Mononuclear cell (primary cell): ENCODE data around the gene ANKRD11. TPM values are rescaled to one million over a fixed set of nuclear protein-coding genes. Genes with fewer than 3 reads are reported as not detected.
"Not testable (repeated sequence)": the region's sequence is repeated elsewhere in the genome, so short reads cannot be mapped to it uniquely, and the experiment has no call there.

Source experiments
- H3K27me3 ChIP-seq: 2 replicates; pipeline ENCODE4 v1.6.0; 2011; ENCODE audit warnings: low read length, control low read depth; ENCODE audit not compliant: insufficient read depth
- H3K4me1 ChIP-seq: 2 replicates; pipeline ENCODE4 v1.5.1; 2011; ENCODE audit warnings: mild to moderate bottlenecking, low read length, control low read depth; ENCODE audit not compliant: insufficient read depth
- H3K4me3 ChIP-seq: 2 replicates; pipeline ENCODE4 v1.5.1; 2011; ENCODE audit warnings: mild to moderate bottlenecking, low read length, moderate library complexity
- H3K9me3 ChIP-seq: 2 replicates; pipeline ENCODE4 v1.5.1; 2011; ENCODE audit warnings: low read depth, mild to moderate bottlenecking, control low read depth, low read length
- total RNA-seq: library from RNA; depleted of rRNA; stranded (reverse); fragments of >200 nt; gene quantifications from one replicate; pipeline ENCODE4 v1.2.3, GENCODE V29; 2012

Gene ANKRD11
- total RNA-seq, 1 donor: 110 TPM

DNA sequence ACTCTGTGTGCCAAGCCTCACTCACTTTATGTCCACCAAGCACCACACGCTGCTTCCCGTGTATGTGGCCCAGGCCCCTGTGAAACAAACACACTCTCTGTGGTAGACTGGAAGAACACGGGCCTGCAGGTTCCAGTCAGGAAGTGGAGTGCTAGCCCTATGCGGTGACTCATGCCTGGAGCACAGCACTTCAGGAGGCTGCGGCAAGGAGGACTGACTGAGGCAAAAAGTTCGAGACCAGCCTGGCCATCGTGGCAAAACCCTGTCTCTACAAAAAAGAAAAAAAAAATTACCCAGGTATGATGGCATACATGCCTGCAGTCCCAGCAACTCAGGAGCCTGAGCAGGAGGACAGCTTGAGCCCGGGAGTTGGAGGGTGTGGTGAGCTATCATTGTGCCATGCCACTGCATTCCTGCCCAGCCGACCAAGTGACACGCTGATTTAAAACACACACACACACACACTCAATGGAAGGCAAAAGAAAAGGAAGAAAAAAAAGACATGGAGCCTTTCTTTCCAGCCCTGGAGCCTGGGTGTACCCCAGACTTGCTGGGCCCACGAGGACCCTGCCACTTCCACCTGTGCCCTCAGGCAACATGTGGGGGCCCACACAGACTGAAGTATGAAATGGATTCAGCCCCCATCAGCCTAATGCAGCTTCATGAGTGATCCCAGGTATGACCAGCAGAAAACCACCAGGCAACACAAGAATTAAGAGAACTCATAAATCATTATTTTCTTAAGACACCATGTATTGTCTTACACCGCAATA, 126.6 kb downstream of the ANKRD11 start:
- no peaks in the 10 kb centered on the region for H3K27me3 ChIP-seq
- peaks cover 94% of the 10 kb centered on the region for H3K4me1 ChIP-seq
- no peaks in the 10 kb centered on the region for H3K9me3 ChIP-seq
- H3K4me3 ChIP-seq: no peak overlapping the region

DNA sequence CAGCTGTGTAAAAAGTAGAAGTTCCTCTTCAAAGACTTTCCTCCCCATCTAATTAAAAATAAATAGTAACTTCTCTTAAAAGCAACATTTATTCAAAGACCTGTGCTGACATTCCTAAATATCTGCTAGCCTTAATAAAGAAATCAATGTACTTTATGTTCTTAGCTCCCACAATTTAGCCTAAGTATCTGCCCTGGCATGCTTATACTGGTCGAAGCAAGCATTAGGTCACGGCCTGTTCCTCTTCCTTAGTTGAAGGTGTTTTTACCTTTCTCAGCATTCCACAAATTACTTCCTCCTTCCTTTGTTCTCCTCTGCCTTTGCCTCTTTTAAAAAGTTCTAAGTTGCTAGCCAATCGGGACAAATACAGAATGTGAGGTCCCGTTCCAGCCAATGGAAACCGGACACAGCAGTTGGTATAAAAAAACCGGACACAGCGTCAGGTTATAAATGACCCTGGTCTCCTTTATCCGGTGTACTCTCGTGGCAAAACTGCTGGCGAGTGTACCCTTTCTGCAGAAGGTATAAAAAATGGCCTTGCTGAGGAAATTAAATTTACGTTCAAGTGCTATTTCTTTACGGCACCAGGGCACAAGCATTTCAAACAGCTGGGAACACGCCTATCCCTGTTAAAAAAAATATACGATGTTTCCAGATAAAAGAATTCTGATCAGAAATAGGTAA, 127.7 kb downstream of the ANKRD11 start:
- H3K4me3 ChIP-seq, H3K9me3 ChIP-seq, H3K27me3 ChIP-seq: not testable (repeated sequence)
- peaks cover 94% of the 10 kb centered on the region for H3K4me1 ChIP-seq

DNA sequence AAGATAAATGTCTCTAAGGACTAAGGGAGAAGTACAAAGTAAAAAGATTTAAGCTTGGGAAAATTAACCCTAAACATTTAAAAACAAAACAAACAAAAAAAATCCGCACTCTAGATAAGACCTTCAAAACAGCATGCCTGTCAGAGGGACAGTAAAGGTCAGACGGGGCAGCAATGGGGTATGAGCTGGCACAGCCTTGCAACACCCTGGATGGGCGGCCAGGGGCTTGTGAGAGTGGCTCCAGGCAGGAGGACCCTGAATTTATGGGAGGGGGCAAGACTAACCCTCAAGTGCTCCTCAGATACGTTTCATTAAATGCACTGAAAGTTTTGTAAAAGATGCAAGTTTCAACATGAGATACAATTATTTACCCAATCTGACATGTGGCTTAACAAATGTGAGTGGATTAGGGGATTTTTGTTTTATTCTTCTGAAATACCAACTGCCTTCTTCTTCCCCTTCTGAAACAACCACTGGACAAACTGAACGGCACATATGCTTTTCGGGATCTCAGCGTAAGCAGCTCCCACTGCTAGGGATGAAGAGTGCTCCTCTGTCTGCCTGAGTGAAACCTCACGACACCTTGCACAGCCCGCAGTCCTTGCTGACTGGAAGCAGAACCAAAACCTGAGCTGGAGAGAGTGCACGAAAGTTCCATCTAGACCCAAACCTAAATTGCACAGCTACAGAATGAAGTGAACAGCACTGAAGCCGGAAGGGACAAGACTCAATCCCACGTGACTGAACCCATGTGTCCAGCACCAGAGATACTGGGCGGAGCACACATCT, 128.4 kb downstream of the ANKRD11 start:
- H3K4me1 ChIP-seq: peaks cover 95% of the 10 kb centered on the region
- H3K4me3 ChIP-seq: no peak overlapping the region
- no peaks in the 10 kb centered on the region for H3K27me3 ChIP-seq
- no peaks in the 10 kb centered on the region for H3K9me3 ChIP-seq

DNA sequence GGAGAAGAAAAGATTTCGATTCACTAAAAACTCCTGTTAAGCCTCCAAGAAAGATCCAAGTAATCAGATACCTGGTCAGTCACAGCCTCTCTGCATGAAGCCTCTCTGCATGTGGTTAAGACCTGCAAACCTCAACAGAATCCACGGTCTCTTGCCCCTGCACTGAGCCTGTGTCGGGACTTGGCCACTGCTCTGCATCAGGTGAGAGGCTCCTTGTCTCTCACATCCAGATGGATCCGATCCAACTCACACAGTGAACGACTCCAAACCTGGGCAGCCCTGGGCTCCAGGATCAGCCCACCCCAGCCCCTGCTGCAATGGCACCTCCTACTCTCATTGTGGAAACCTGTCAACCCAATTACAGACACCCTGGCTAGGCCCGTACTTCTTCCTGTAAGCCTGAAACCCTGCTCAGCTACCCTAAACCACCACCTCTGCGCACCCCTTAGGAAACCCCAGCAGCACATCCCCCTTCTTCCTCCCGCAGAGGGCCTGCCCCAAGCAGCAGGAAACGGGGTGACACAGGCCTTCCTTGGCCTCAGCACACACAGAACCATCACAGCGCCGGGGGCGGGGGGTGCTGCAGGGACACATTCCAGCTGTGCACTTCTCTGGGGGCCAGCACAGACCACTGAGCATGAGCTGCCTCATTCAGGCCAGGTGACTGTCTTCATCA, 129.5 kb downstream of the ANKRD11 start:
- Histone ChIP-seq H3K27me3 (no peaks in the 10 kb centered on the region), H3K9me3 (no peaks in the 10 kb centered on the region), H3K4me1 (peaks cover 97% of the 10 kb centered on the region), H3K4me3 (no peak overlapping the region)

DNA sequence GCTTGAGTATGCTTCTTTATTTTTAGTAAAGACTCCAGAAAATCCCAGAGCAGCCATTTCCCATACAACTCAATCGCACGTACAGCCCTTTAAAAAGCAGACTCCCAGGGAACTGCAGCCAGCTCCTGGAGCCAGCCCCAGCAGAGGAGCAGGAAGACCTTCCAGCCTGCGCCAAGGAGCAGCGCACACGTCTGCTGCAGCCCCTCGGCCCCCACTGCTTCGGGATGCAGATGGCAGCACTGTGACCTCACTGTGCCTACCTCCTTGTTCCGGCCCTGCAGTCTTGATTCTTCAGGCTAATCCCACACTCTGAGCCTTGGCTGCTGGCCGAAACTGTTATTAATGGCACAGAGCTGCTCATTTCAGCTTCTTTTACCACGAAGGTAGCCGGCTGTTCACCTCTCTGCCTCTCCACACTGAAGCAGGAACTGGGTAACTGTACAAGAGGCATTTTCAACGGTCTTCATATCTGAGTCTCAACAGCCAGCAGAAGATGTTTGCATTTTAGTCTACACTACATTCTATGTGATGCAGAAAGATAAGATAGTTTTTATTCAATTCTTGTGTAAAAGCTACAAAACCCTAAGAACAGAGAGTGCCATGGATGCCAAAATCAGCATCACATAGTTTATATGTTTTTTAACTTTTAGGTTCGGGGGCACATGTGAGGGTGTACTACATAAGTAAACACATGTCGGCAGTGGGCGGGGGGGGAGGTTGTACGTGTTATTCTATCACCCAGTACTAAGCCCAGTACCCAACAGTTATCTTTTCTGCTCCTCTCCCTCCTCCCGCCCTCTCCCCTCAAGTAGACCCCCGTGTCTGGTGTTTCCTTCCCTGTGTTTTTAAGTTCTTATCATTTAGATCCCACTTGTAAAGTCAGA, 130.9 kb downstream of the ANKRD11 start:
- Histone ChIP-seq H3K9me3 (no peaks in the 10 kb centered on the region), H3K4me3 (no peak overlapping the region), H3K4me1 (peaks cover 95% of the 10 kb centered on the region), H3K27me3 (no peaks in the 10 kb centered on the region)

- Histone ChIP-seq H3K27me3 (no peaks in the 10 kb centered on the region), H3K9me3 (no peaks in the 10 kb centered on the region), H3K4me1 (peaks cover 95% of the 10 kb centered on the region), H3K4me3 (no peak overlapping the region)
These were observed 132.0 kb downstream of the ANKRD11 start for GRCh38 chr16:89358030-89359005.

- no peak overlapping the region for H3K4me3 ChIP-seq
- H3K4me1 ChIP-seq: peaks cover 92% of the 10 kb centered on the region
- H3K9me3 ChIP-seq: no peaks in the 10 kb centered on the region
- H3K27me3 ChIP-seq: no peaks in the 10 kb centered on the region
These were observed 133.1 kb downstream of the ANKRD11 start for GRCh38 chr16:89357055-89357816.

- no peaks in the 10 kb centered on the region for H3K27me3 ChIP-seq
- H3K9me3 ChIP-seq: no peaks in the 10 kb centered on the region
- H3K4me3 ChIP-seq: no peak overlapping the region
- H3K4me1 ChIP-seq: peaks cover 92% of the 10 kb centered on the region
These were observed 134.7 kb downstream of the ANKRD11 start for GRCh38 chr16:89355686-89356085.

- no peaks in the 10 kb centered on the region for H3K27me3 ChIP-seq
- H3K9me3 ChIP-seq: no peaks in the 10 kb centered on the region
- peaks cover 92% of the 10 kb centered on the region for H3K4me1 ChIP-seq
- no peak overlapping the region for H3K4me3 ChIP-seq
These were observed 135.4 kb downstream of the ANKRD11 start for GRCh38 chr16:89355007-89355406.

DNA sequence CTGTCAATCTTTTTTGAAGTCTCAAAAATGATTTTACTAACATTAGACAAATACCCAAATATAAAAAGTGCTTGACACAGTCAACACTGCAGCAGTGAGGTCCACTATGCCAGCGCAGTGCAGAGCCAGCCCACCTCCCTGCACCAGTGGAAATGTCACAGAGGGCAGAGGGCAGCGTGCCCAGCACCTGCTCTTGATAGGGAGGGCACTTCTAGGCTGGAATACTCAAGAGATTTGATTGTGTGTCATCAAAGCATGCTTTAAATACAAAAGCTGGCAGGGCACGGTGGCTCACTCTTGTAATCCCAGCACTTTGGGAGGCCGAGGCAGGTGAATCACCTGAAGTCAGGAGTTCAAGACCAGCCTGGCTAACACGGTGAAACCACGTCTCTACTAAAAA, 136.0 kb downstream of the ANKRD11 start:
- no peak overlapping the region for H3K4me3 ChIP-seq
- H3K4me1 ChIP-seq: peaks cover 87% of the 10 kb centered on the region
- H3K9me3 ChIP-seq: no peaks in the 10 kb centered on the region
- H3K27me3 ChIP-seq: no peaks in the 10 kb centered on the region

DNA sequence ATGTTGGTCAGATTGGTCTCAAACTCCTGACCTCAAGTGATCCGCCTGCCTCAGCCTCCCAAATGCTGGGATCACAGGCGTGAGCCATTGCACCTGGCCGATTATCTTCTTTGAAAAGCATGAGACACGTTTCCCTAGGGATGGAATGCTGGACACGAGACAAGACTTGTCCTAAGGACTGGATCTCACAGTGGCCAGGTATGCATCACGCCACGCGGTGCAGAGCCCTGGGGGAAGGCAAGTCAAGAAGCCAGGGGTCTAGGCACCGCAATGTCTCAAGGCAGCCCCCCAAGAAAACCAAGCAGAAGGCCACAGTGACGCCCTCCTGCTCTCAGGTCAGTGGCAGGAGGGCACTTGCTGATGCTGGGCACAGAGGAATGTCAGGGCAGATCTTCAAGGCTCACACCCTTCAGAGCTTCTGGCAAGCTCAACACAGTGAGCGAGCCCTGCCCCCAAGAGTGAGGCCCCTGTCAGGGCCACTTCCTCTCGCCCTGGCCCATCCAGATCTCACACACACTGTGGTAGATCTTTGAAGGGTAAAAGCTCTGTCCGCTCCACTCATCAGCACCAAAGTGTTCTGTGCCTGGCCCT, 138.2 kb downstream of the ANKRD11 start:
- Histone ChIP-seq H3K4me3 (no peak overlapping the region), H3K4me1 (peaks cover 68% of the 10 kb centered on the region), H3K27me3 (no peaks in the 10 kb centered on the region), H3K9me3 (no peaks in the 10 kb centered on the region)

DNA sequence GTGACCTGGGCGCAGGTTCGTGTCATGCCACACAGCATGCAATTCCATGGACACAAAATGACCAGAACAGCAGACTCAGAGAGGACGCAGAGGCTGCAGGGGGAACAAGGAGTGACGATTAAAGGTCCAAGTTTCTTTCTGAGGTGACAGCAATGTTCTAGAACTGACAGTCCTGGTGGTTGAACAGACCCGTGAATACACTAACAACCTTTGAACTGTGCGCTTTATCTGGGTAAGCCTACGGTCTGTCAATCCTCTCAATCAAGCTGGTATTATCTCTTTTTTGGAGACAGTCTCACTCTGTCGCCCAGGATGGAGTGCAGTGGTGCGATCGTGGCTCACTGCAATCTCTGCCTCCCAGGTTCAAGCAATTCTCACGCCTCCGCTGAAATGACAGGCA, 138.7 kb downstream of the ANKRD11 start:
- no peaks in the 10 kb centered on the region for H3K27me3 ChIP-seq
- peaks cover 67% of the 10 kb centered on the region for H3K4me1 ChIP-seq
- no peak overlapping the region for H3K4me3 ChIP-seq
- H3K9me3 ChIP-seq: no peaks in the 10 kb centered on the region
